DOHH2 (cell line): ENCODE results near the gene SRPX.

Source experiments
- EZH2phosphoT487 ChIP-seq: fragments of 200-600 bp; sonication (generic); IDR thresholded peaks from 2 replicates; pipeline ENCODE4 v1.6.1; 2017; ENCODE audit warnings: borderline replicate concordance, mild to moderate bottlenecking, antibody characterized with exemption, low read length, moderate library complexity, mixed read lengths
- TF ChIP-seq, protein P1 (sequence below): fragments of 200-600 bp; sonication (generic); IDR thresholded peaks from one replicate; pipeline ENCODE4 v1.5.1; 2014; ENCODE audit warnings: antibody characterized with exemption, mild to moderate bottlenecking, low read depth, low read length; ENCODE audit not compliant: poor library complexity, severe bottlenecking

DNA sequence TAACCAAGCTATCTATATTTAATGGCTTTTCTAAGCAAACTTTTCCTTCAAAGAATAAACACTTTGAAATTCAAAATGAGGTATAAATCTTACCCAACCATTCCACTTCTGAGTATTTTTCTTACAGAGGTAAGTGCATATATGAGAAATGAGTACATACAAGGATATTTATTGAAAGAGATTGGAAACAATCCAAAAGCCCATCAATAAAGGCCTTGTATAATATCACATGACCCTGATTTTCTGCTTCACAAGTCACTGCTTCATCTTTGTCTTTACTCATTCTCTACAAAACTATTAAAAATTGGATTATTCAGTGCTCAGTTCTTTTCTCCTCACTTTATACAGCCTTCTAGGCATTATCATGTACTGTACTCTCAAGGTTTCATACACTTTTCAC lies 91.3 kb downstream of the SRPX start:
- TF ChIP-seq, protein P1, sequence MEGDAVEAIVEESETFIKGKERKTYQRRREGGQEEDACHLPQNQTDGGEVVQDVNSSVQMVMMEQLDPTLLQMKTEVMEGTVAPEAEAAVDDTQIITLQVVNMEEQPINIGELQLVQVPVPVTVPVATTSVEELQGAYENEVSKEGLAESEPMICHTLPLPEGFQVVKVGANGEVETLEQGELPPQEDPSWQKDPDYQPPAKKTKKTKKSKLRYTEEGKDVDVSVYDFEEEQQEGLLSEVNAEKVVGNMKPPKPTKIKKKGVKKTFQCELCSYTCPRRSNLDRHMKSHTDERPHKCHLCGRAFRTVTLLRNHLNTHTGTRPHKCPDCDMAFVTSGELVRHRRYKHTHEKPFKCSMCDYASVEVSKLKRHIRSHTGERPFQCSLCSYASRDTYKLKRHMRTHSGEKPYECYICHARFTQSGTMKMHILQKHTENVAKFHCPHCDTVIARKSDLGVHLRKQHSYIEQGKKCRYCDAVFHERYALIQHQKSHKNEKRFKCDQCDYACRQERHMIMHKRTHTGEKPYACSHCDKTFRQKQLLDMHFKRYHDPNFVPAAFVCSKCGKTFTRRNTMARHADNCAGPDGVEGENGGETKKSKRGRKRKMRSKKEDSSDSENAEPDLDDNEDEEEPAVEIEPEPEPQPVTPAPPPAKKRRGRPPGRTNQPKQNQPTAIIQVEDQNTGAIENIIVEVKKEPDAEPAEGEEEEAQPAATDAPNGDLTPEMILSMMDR: no peak
- TF ChIP-seq EZH2phosphoT487: no peak
